Measurements from ENCODE around the gene SYTL3.

DNA sequence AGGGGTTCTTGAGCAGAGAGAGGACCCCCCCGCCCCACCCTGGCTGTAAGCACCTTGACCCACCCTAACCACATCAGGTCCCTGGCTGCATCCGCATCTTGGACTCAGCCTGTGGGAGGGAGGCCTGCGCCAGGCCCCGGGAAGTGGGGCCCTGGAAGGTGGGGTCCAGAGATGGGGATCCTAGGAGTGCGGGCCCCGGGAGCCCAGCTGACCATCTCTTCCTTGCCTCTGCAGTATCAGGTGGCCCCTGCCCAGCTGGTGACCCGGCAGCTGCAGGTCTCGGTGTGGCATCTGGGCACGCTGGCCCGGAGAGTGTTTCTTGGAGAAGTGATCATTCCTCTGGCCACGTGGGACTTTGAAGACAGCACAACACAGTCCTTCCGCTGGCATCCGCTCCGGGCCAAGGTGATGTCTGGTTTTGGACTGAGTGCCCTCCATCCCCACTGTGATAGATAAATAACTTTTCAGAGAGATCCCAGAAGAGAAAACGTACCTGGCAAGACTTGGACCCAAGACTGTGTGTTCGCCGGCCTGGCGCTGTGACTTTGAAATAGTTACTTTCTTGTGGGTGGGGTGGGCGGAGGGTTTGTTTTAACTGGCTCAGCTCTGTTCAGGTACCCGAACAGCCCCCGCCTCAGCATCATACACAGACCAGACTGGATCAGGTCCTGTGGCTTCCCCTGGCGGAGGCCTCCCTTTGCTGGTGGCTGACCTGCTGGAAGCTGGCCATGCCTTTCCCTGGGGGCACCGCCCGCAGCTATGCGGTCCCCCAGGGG, 107.3 kb downstream of the SYTL3 start:
- TF ChIP-seq, protein P1, sequence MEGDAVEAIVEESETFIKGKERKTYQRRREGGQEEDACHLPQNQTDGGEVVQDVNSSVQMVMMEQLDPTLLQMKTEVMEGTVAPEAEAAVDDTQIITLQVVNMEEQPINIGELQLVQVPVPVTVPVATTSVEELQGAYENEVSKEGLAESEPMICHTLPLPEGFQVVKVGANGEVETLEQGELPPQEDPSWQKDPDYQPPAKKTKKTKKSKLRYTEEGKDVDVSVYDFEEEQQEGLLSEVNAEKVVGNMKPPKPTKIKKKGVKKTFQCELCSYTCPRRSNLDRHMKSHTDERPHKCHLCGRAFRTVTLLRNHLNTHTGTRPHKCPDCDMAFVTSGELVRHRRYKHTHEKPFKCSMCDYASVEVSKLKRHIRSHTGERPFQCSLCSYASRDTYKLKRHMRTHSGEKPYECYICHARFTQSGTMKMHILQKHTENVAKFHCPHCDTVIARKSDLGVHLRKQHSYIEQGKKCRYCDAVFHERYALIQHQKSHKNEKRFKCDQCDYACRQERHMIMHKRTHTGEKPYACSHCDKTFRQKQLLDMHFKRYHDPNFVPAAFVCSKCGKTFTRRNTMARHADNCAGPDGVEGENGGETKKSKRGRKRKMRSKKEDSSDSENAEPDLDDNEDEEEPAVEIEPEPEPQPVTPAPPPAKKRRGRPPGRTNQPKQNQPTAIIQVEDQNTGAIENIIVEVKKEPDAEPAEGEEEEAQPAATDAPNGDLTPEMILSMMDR (IDR thresholded peaks at IDR 0.05) = no peak
- TF ChIP-seq POLR2A (IDR thresholded peaks at IDR 0.05) = no peak
